ENCODE data around the gene DNMT3B.

DNA sequence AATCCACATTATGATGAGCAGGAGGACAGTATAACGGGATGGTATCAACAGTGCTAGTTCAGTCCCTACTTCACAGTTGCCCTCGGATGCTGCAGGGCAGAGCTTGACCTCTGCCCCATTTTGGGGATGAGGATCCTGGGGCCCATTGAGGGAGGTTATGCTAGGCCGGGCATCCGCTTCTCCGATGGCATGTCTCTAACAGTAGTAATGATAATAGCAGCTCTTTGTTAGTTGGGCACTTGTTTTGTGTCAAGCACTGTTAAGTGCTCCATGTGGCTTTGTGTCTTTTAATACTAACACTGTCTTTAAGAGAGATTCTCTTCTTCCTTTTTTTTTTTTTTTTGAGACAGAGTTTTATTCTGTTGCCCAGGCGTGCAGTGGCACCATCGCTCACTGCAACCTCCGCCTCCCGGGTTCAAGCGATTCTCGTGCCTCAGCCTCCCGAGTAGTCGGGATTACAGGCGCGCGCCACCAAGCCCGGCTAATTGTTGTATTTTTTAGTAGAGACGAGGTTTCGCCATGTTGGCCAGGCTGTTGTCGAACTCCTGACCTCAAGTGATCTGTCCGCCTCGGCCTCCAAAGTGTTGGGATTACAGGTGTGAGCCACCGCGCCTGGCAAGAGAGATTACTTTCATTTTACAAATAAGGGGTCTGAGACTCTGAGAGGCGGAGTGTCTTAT, 58.7 kb downstream of the DNMT3B start:
- TF ChIP-seq, protein P1, sequence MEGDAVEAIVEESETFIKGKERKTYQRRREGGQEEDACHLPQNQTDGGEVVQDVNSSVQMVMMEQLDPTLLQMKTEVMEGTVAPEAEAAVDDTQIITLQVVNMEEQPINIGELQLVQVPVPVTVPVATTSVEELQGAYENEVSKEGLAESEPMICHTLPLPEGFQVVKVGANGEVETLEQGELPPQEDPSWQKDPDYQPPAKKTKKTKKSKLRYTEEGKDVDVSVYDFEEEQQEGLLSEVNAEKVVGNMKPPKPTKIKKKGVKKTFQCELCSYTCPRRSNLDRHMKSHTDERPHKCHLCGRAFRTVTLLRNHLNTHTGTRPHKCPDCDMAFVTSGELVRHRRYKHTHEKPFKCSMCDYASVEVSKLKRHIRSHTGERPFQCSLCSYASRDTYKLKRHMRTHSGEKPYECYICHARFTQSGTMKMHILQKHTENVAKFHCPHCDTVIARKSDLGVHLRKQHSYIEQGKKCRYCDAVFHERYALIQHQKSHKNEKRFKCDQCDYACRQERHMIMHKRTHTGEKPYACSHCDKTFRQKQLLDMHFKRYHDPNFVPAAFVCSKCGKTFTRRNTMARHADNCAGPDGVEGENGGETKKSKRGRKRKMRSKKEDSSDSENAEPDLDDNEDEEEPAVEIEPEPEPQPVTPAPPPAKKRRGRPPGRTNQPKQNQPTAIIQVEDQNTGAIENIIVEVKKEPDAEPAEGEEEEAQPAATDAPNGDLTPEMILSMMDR (IDR thresholded peaks at IDR 0.05), result no peak
- TF ChIP-seq POLR2A (IDR thresholded peaks at IDR 0.05) (no peak), EP300 (IDR thresholded peaks at IDR 0.05) (no peak), POLR2AphosphoS5 (IDR thresholded peaks at IDR 0.05) (no peak)
